ENCODE measurements around the gene NRXN2. TPM values are rescaled to one million over a fixed set of nuclear protein-coding genes. Genes with fewer than 3 reads are reported as not detected.
A peak's percentile ranks its signal among the peaks of the same experiment; 100 is the strongest.

Gene NRXN2
- total and polyA plus RNA-seq, 7 donors = 0.44 to 5.2 (median 1.9) TPM

GRCh38 chr11:64580412-64580811 lies 142.6 kb downstream of the NRXN2 start:
- Histone ChIP-seq H3K9me3 (no peaks in the 10 kb centered on the region), H3K27ac (no peak overlapping the region), H3K36me3 (ENCODE audit: insufficient read depth in 1 of 2, low read depth in 1 of 2) (no peaks in the 10 kb centered on the region), H3K4me1 (no peaks in the 10 kb centered on the region), H3K27me3 (ENCODE audit: insufficient read depth in 3 of 3, low read length in 2 of 3) (no peaks in the 10 kb centered on the region), H3K4me3 (no peak overlapping the region)
- peak in 1 of 2 donors; percentile 15 for DNase-seq
- ATAC-seq = no peak
- WGBS, 3 donors = 42 to 57% (median 53%) methylated on average over 7 of the region's 7 CpGs
- TF ChIP-seq, protein P1, sequence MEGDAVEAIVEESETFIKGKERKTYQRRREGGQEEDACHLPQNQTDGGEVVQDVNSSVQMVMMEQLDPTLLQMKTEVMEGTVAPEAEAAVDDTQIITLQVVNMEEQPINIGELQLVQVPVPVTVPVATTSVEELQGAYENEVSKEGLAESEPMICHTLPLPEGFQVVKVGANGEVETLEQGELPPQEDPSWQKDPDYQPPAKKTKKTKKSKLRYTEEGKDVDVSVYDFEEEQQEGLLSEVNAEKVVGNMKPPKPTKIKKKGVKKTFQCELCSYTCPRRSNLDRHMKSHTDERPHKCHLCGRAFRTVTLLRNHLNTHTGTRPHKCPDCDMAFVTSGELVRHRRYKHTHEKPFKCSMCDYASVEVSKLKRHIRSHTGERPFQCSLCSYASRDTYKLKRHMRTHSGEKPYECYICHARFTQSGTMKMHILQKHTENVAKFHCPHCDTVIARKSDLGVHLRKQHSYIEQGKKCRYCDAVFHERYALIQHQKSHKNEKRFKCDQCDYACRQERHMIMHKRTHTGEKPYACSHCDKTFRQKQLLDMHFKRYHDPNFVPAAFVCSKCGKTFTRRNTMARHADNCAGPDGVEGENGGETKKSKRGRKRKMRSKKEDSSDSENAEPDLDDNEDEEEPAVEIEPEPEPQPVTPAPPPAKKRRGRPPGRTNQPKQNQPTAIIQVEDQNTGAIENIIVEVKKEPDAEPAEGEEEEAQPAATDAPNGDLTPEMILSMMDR (IDR thresholded peaks at IDR 0.05) = no peak
- intact Hi-C loops (cut with DNase I) = no loop called here

DNA sequence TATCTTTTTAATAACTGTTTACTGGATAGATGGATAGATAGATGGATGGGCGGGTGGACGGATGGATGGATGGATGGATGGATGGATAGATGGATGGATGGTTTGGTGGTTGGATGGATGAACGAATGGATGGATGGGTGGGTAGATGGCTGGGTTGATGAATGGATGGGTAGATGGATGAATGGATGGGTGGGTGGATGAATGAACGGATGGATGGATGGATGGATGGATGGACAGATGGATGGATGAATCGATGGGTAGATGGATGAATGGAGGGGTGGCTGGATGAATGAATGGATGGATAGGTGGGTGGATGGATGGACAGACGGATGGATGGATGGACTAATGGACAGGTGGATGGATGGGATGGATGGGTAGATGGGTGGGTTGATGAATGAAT lies 145.8 kb downstream of the NRXN2 start:
- H3K4me3 ChIP-seq = no peak overlapping the region
- WGBS, 3 donors = 88 to 94% (median 94%) methylated on average over 6 of the region's 6 CpGs
- H3K4me1 ChIP-seq = no peaks in the 10 kb centered on the region
- no peaks in the 10 kb centered on the region for H3K36me3 ChIP-seq (ENCODE audit: insufficient read depth in 1 of 2, low read depth in 1 of 2)
- no peak overlapping the region for H3K27ac ChIP-seq
- TF ChIP-seq, protein P1 (IDR thresholded peaks at IDR 0.05) = no peak
- DNase-seq (no peak), ATAC-seq (no peak)
- intact Hi-C loops (cut with DNase I) = no loop called here
- no peaks in the 10 kb centered on the region for H3K9me3 ChIP-seq
- no peaks in the 10 kb centered on the region for H3K27me3 ChIP-seq (ENCODE audit: insufficient read depth in 3 of 3, low read length in 2 of 3)

- Histone ChIP-seq H3K4me1 (no peaks in the 10 kb centered on the region), H3K9me3 (no peaks in the 10 kb centered on the region), H3K27ac (no peak overlapping the region), H3K27me3 (ENCODE audit: insufficient read depth in 3 of 3, low read length in 2 of 3) (peaks cover 0 to 2% (median 0%) of the 10 kb centered on the region in 3 donors), H3K4me3 (no peak overlapping the region), H3K36me3 (ENCODE audit: insufficient read depth in 1 of 2, low read depth in 1 of 2) (no peaks in the 10 kb centered on the region)
- WGBS, 3 donors = 87 to 89% (median 88%) methylated on average over 8 of the region's 8 CpGs
- TF ChIP-seq, protein P1 (IDR thresholded peaks at IDR 0.05) = no peak
- intact Hi-C loops (cut with DNase I) = no loop called here
- ATAC-seq (no peak), DNase-seq (no peak)
These were observed 150.9 kb downstream of the NRXN2 start for GRCh38 chr11:64572143-64572542.

DNA sequence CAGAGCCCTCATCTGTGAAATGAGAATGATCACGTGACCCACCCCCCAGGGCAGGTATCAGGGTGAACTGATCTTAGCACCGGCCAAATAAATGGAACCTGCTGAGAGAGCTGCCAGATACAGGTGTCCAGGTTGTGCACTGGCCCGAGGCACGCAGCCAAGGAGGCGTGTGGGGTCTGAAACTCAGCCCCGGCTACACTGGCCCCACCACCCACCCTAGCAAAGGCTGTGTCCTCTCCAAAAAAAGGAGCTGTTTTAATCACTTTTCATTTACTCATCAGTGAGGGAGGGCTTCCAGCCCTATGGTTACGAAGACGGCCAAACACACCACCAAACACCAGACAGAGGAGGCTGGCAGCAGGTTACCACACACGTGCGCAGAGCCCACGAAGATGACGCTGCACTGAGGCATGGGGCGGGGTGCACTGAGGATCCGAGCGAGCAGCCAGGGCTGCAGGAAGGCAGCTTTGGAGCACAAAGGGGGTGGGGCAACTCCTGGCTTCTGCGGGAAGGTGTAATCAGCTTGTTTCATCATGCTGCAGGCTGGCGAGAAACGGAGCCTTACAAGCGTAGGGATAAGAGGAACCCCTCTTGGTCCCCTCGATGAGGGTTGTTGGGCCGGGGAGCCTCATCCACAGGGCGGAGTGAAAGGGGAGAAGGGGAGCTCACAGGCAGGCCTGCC lies 151.4 kb downstream of the NRXN2 start:
- 76 to 80% (median 79%) methylated on average over 22 of the region's 22 CpGs for WGBS, 3 donors
- H3K27ac ChIP-seq = no peak overlapping the region
- no peaks in the 10 kb centered on the region for H3K4me1 ChIP-seq
- peaks cover 0 to 2% (median 0%) of the 10 kb centered on the region in 3 donors for H3K27me3 ChIP-seq (ENCODE audit: insufficient read depth in 3 of 3, low read length in 2 of 3)
- TF ChIP-seq, protein P1 (IDR thresholded peaks at IDR 0.05) = no peak
- DNase-seq (no peak), ATAC-seq (no peak)
- no peak overlapping the region for H3K4me3 ChIP-seq
- no peaks in the 10 kb centered on the region for H3K36me3 ChIP-seq (ENCODE audit: insufficient read depth in 1 of 2, low read depth in 1 of 2)
- intact Hi-C loops (cut with DNase I) = no loop called here
- no peaks in the 10 kb centered on the region for H3K9me3 ChIP-seq

DNA sequence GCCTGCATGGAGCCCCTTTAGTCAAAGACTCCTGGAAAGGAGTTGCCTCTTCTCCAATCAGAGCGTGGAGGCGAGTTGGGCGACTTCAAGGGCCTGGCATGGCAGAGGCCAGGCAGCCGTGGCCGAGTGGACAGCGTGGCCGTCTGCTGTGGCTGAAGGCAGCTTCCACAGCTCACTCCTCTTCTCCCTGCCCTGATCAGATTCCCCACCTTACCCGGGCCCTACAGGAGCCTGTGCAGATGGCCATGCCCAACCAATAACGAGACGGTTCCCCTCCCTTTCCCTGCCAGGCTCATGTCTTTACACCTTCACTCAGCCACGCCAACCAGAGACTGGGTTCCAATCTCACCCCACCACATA lies 152.0 kb downstream of the NRXN2 start:
- Histone ChIP-seq H3K9me3 (no peaks in the 10 kb centered on the region), H3K27ac (no peak overlapping the region), H3K36me3 (ENCODE audit: insufficient read depth in 1 of 2, low read depth in 1 of 2) (no peaks in the 10 kb centered on the region), H3K4me3 (no peak overlapping the region), H3K4me1 (no peaks in the 10 kb centered on the region), H3K27me3 (ENCODE audit: insufficient read depth in 3 of 3, low read length in 2 of 3) (peaks cover 0 to 2% (median 0%) of the 10 kb centered on the region in 3 donors)
- DNase-seq (no peak), ATAC-seq (no peak)
- TF ChIP-seq, protein P1 (IDR thresholded peaks at IDR 0.05) = no peak
- intact Hi-C loops (cut with DNase I) = no loop called here
- WGBS, 3 donors = 89 to 92% (median 92%) methylated on average over 11 of the region's 11 CpGs
